H54 (cell line): ENCODE measurements around the gene KIAA0232.
"Not testable (repeated sequence)": the region's sequence is repeated elsewhere in the genome, so short reads cannot be mapped to it uniquely, and the experiment has no call there.

Experiments used
- DNase-seq: peaks from one replicate; pipeline ENCODE4 v3.0.0; 2011; ENCODE audit warnings: low spot score, mixed read lengths; ENCODE audit not compliant: insufficient read length
- FAIRE-seq: peaks from 3 replicates; lab custom pipeline; 2011; peaks lifted over from hg19 to GRCh38; lab: Jason Lieb, UNC
- POLR2A ChIP-seq: IDR thresholded peaks from 2 replicates; pipeline ENCODE4 v1.6.1; 2011; ENCODE audit warnings: low read depth, mild to moderate bottlenecking, low read length

The KIAA0232 gene

DNA sequence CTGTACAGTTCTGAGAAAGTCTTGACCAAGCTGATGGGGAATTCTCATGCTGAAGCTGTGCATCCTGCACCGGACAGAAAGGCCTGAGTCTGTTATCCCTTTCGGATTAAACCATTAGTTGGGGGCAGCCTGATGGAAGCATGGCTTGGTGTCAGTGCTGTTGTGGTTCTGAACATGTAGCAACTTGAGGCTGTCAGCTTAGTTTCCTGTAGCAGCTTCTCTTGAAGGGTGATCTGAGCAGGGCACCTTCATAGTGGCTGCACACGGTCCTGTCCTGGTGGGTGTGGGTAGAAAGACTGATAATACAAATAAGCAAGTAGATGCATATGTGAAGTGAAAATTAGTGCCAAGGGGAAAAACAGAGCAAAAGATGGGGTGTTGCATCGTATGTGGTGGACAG lies 11.7 kb downstream of the KIAA0232 start:
- FAIRE-seq (no peak), DNase-seq (no peak)
- TF ChIP-seq POLR2A, result no peak

DNA sequence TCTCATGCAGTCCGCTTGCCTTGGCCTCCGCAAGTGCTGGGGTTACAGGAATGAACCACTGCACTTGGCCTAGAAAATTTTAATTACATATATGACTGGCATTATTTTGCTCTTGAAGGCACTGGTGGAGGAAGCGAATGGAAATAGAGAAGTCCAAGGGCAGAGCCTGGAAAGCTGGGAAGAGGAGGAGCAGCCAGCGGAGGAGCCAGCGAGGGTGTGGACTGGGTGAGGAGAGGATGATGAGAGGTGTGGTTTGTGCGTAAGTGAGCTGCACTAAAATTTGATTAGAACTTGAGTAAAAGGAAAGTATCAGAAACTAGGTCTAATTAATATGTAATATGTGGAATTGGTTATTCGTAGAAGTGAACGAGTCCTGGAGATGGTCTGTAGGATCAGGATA lies 13.3 kb downstream of the KIAA0232 start:
- TF ChIP-seq POLR2A, result no peak
- no peak for DNase-seq
- no peak for FAIRE-seq

DNA sequence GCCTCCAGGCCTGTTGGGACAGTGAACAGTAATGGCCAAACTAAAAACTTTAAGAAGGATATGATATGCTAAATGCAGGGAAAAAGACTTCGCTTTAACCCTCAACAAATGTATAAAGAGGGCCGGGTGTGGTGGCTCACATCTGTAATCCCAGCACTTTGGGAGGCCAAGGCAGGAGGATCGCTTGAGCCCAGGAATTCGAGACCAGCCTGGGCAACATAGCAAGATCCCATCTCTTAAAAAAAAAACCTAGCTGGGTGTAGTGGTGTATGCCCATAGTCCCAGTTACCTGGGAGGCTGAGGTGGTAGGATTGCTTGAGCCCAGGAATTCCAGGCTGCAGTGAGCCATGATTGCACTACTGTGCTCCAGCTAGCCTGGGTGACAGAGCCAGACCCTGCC lies 14.8 kb downstream of the KIAA0232 start:
- FAIRE-seq, result not testable (repeated sequence)

DNA sequence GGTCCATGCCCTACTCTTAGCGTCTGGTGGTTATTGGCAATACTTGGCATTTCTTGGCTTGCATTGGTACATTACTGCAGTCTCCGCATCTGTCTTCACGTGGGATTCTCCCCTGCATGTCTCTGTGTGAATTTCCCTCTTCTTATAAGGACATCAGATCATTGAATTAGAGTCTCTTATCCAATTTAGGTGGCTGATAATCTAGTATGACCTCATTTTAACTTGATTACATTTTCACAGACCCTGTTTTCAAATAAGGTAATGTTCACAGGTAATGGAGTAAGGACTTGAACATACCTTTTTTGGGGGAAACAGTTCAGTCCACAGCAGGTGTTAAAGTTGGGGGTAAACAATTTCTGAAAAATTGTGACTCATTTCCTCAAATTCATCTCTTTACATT lies 16.6 kb downstream of the KIAA0232 start:
- FAIRE-seq, result no peak
- DNase-seq, result no peak
- TF ChIP-seq POLR2A, result no peak

More for the DNA sequence above, 14.8 kb downstream of the KIAA0232 start:
- DNase-seq, result not testable (repeated sequence)

DNA sequence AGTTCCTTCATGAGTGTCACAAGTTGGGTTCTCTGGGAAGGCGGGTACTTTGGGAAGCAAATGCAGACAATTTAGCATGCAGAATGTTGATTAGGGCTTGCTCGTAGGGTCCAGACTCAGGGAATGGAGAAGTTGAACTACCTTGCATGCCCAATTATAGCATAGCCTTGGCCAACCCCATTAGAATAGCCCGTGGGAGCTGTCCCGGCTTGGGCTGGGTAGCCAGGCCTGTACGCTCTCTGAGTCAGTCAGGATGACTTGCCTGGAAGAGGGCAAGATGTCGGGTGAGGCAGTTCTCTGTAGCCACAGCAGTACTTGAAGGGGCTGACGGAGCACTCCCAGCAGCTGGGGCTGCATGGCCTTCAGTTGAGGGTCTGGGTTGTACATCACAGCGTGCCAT lies 19.5 kb downstream of the KIAA0232 start:
- no peak for FAIRE-seq
- no peak for DNase-seq
- TF ChIP-seq POLR2A, result no peak

DNA sequence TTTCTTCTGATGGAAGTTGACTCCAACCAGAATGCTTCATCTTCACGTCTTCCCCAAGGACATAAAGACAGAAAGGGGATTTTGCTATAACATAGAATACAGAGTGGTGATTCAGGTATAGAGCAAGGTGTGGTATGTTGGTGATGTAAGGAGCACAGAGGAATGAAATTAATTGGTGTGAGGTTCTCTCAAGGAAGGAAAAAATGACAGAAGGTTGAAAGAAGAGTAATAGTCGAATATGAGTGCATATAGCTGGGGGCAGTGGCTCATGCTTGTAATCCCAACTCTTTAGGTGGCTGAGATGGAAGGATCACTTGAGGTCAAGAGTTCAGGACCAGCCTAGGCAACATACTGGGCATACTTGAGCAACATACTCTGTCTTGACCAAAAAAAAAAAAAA lies 20.1 kb downstream of the KIAA0232 start:
- FAIRE-seq (no peak), DNase-seq (no peak)
- TF ChIP-seq POLR2A, result no peak

DNA sequence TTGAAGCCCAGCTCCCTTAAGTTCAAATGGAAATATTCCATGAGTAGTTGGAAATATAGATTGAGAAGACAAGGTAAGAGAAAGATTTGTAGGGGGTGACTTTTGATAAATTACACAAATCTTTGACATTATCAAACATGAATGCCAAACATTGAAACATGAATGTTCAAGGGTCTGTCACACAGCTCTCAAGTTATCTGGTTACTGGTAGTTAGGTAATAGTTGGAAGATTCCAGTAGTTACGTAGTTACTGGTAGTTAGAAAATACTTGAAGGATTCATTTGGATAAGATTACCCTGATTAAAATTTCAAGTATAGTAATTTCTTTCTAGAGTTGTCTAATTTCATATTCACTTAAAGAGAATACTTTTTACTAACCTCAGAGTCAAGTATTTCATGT lies 20.7 kb downstream of the KIAA0232 start:
- DNase-seq (no peak), FAIRE-seq (no peak)
- TF ChIP-seq POLR2A, result no peak

DNA sequence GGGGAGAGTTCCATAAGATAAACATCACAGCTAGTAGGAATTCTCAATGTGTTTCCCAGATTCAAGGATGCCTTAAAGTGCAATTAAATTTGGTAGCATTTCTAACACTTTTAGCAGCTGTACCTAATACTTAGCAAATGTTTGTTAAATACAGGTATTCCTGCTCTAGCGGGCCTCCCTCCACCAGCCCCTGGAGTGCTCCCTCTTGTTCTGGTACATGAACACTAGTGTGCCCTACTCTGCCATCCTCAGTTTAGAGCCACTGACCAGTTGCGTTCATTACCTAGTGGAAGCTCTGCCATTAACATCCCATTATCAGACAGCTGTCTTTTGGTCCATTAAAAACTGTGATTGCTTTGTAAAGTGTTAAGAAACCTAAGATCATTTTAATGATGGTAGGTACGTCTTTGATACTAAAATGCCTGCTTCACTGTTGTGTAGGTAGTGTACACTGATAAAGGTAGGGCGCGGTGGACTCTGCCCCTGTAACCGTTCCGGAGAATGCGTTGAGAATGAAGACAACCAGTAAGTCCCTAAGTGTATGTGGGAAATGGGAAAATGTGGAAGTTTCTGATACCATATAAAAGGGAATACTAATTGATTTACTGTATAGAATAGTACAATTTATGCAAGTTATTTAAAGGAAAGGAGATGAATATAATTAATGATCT lies 21.7 kb downstream of the KIAA0232 start:
- FAIRE-seq (no peak), DNase-seq (no peak)
- no peak for TF ChIP-seq POLR2A

DNA sequence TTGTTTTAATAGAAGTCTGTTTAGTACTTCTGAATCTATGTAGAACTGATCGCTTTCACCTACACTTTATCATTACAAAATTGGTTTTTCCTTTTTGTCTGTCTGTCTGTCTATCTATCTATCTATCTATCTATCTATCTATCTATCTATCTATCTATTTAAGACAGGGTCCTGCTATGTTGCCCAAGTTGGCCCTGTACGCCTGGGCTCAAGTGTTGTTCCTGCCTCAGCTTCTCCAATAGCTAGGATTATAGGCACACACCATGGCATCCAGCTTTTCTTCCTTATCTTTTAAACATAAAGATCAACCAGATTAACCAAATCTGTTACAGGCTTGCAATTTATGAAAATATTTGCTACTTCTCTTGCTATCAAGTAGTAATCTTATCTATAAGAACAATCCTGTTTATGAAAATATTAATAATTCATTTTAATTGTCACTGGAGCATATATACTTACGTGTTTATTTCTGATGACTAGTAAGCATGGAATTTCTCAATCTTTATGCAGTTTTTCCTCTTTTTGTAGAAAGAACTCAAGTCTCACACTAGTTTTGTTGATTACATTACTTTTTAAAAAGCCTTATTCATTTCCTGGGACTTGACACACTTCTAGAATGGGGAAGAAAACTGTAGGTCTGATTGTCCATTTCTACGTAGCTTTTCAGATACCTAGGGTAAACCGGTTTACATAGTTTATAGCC lies 24.5 kb downstream of the KIAA0232 start:
- DNase-seq (no peak), FAIRE-seq (no peak)
- no peak for TF ChIP-seq POLR2A

DNA sequence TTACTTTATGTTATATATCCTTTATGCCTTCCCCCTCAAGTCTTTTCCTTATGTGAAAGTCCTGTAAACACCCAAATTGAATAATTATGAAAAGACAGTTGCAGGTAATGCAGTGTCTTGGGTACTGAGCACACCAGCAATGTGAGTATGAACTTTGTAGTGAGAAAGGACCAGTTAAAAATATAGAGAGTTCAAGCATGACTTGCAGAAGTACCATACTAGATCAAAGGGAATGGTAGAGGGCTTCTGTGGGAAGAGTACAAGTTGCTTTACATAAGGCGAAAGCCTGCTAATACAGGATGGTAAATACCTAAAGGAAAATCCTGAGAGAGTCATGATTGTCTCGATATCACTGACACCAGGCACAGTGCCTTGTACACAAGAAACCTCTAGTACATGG lies 25.7 kb downstream of the KIAA0232 start:
- TF ChIP-seq POLR2A, result no peak
- FAIRE-seq (no peak), DNase-seq (no peak)

DNA sequence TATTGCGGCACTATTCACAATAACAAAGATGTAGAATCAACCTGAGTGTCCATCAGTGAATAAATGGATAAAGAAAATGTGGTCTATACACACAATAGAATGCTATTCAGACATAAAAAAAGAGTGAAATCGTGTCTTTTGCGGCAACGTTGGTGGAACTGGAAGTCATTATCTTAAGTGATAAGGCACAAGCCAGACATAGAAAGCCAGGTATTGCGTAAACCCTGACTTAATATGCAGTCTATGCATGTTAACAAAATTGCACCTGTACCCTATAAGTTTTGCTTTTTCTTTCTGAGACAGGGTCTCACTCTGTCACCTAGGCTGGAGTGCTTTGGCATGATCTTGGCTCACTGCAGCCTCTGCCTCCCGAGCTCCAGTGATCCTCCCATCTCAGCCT lies 28.6 kb downstream of the KIAA0232 start:
- no peak for TF ChIP-seq POLR2A
- DNase-seq (no peak), FAIRE-seq (no peak)

DNA sequence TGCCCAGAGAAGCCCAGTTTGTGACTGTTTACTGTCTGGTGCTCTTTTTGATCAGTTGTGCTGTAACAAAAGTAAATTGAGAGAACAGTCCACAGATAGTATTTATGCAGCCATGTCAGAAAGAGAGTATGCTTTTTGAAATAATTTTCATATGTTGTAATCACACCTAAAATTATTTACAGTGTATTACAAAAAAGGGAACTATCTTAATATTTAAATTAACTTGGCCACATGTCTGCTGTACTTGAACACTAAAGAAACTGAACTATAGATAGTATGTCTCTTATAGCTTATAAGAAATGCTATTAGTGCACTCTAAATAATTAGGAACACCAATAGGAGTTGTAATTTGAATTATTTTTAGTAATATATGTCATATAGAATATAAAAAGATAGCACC lies 30.2 kb downstream of the KIAA0232 start:
- no peak for TF ChIP-seq POLR2A
- FAIRE-seq, result no peak
- DNase-seq, result no peak

DNA sequence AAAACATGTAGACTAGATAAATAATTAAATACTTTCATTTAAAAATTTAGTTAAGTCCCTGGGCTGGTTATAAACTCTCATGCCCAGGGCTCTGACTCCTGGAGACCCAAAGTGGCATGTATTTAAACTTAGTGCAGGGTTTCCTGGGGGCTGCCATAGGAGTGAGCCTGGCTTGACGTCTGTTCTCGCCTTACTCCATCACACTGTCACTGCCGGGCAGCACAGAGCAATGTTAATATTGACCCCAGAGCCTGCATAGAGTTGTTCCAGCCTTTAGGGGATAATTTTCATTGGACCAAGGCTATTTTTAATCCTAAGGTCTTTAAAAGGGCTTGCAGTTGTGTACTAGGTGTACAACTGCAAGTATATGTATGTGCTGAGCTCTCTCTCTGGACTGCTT lies 31.2 kb downstream of the KIAA0232 start:
- no peak for TF ChIP-seq POLR2A
- FAIRE-seq (no peak), DNase-seq (no peak)

DNA sequence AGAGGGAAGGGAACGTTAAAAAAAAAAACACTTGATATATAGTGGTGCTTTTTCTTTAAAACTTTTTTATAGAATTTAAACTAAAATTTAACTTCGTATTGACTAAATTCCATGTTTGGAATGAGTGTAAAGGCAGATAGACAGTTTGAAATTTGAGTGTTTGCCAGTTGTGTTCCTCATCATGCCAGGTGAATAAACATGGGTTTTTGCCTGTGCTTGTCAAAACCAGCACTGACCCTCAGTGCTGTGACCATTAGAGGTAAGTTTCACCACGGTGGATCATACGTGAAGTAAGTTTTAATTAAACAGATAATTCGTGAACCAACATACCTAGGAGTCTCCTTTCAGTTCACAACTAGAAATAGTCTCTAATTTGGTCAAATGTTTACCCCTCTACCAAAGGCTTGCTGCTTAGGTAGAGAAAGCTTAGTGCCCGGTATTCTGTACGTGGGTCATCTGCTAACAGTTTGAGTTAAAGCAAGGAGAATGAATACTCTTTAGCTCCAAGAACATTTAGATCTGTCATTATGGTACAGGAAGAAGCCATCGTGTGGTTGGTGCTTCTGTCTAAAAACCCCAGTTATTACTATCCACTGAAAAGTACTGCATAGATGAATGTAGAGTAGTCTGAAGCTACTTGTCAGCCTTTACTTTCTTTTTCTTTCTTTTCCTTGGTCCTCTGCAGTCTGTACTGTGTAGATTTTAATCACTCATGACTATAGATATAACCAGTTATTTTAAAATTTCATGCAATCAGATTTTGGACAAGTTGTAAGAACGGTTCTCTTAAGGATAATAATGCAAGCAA lies 32.7 kb downstream of the KIAA0232 start:
- no peak for DNase-seq
- no peak for TF ChIP-seq POLR2A
- FAIRE-seq, result no peak
